ENCODE data around the gene KIF26A.

Gene KIF26A

GRCh38 chr14:104100171-104101085 lies 38.0 kb upstream of the KIF26A start:
- DNase-seq (ENCODE audit: extremely low spot score, insufficient read length, low read depth): no peak
- FAIRE-seq: no peak

DNA sequence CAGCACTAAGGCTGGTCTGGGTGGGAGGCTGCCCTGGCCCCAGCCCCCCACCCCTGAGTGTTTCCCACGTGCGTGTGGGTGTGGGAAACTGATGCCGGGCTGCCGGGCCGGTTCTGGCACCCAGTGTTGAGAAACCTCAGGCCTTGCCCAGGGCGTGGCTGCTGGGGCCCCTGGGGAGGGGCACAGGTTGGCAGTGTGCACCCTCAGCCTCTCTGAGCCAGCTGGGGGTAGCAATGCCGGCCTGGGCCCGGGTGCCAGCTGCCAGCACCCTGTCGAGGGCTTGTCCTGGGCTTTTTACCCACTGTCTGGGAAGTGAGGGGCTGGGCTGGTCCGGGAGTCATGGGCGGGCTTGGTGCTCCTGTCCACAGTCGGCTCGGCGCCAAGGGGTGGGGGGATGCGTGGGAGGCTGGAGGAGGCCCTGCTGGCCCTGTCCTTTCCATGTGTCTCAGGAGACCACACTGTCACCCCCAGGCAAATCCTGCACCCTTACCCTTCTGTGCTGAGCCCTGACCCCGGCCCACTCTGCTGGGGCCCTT lies 37.2 kb upstream of the KIF26A start:
- DNase-seq (ENCODE audit: extremely low spot score, insufficient read length, low read depth) (no peak), FAIRE-seq (no peak)

DNA sequence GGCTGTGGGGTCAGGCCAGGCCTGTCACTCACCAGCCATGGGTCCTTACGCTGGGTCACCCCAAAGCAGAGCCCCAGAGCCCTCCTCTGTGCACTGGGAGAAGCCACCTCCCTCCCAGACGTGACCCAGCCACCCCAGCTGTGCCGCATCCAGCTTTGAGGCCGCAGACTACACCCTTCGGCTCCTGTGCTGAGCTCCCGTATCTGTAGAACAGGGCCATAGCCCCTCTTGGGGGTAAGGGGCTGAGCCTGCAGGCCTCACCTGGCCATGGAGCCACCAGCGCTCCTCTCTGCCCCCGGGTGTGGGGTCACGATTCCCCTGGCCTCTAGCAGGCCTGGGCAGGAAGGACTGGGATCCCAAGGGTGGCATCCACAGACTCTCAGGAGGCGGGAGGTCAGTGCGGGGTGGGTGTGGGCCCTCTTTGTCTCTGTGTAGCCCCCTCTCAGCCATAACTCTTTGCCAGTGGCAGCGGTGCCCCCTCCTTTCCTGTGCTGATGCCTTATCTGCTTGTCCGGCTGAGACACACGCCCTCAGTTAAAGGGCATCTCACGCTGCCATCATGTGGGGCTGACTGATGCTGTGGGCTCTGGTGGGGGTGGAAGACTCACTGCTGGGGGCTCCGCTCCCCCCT lies 36.6 kb upstream of the KIF26A start:
- DNase-seq (ENCODE audit: extremely low spot score, insufficient read length, low read depth) (no peak), FAIRE-seq (no peak)

GRCh38 chr14:104102282-104102914 lies 36.0 kb upstream of the KIF26A start:
- FAIRE-seq (no peak), DNase-seq (ENCODE audit: extremely low spot score, insufficient read length, low read depth) (no peak)

DNA sequence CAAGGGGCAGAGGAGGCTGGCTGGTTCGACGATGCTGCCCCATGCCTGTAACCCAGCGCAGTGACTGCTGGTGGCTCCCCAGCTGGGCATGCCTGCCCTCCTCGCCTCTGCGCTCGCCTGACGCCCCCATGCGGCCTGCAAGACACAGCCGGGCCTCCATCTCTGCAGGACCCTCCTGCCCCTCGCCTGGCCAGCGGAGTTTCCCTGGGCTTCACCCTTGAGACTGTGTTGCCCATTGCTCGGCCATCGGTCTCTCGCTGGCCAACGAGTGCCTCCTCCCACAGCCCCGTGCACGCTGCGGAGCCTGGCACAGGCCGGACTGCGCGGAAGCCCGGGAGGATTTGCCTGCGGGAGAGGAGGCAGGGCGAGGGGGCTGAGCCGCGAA lies 35.3 kb upstream of the KIF26A start:
- DNase-seq (ENCODE audit: extremely low spot score, insufficient read length, low read depth): no peak
- no peak for FAIRE-seq

DNA sequence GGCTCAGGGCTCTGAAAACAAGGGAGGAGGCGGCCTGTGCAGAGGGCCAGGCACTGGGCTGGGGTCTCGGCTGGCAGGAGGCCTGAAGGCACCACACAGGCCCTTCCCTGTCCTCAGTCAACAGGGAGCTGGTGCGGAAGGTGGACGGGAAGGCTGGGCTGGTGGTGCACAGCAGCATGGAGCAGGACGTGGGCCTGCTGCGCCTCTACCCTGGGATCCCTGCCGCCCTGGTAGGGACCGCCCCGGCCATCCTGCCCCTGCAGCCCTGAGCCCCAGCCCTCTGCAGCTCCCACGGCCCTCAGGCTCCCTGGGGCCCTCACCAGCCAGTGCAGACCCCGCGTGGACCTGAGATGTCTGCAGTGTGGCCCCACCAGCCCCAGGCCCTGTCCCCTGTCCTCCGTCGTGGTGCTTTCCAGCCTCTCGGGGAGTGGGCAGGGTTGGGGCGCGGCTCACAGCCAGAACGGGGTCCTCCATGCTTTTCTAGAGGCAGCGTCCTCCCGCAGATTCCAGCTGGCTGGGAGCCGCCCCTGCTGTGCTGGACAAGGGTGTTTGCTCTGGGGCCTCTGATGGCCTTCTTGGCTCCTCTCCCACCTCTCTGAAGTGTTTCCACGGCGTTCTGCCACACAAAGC lies 34.8 kb upstream of the KIF26A start:
- FAIRE-seq (no peak), DNase-seq (ENCODE audit: extremely low spot score, insufficient read length, low read depth) (no peak)

GRCh38 chr14:104104076-104104901 lies 34.1 kb upstream of the KIF26A start:
- no peak for FAIRE-seq
- no peak for DNase-seq (ENCODE audit: extremely low spot score, insufficient read length, low read depth)

GRCh38 chr14:104105071-104105821 lies 33.1 kb upstream of the KIF26A start:
- DNase-seq (ENCODE audit: extremely low spot score, insufficient read length, low read depth) (no peak), FAIRE-seq (no peak)

DNA sequence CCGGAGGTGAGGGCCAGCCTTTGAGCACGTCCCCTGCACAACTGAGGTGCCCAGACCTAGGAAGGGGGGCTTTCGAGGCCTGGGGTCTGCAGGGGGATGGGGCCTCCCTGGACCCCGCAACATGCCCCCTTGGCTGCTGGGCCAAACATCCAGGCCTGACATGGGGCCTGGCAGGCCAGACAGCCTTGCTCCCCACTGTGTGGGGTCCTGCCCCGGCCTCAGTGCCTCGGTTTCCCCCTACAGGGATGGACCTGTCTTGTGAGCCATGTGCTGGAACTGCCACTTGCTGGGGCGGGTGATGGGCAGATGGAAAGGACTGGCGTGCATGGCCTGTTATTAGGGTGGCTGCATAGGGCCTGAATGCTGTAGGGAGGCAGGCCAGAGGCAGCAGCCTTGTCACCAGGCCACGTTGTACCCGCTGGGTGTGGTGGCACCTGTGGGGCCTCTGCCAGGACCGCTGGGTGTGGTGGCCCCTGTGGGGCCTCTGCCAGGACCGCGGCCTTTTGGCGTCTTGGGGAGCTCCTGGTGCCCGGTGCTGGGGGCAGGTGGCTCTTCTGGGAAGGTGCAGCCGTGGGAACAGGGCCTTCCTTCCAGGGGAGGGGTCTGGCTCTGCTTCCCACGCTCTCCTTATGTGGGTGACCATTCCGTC lies 32.4 kb upstream of the KIF26A start:
- DNase-seq (ENCODE audit: extremely low spot score, insufficient read length, low read depth) (no peak), FAIRE-seq (no peak)

DNA sequence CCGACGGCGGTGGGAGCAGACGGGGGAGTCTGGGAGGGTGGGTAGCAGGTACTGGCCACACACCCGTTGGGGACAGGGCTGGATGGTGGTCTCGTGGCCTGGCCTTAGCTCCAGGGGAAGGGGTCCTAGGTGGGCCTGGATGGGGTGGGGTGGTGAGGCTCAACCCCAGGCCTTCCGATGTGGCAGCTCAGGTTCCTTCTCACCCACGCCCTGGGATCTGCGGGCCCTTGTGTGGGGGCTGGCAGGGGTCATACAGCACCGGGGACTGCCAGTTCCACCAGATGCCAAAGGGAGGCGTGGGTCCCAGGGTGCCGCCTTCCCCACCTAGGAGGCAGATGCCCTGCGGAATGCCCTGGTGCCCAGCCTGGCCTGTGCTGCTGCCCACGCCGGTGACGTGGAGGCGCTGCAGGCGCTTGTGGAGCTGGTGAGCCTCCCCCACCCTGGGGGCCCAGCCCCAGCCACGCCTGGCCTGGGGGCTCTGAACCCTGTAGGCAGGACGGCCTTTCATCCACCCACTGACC lies 31.9 kb upstream of the KIF26A start:
- no peak for FAIRE-seq
- DNase-seq (ENCODE audit: extremely low spot score, insufficient read length, low read depth): no peak

GRCh38 chr14:104107101-104107581 lies 31.2 kb upstream of the KIF26A start:
- no peak for FAIRE-seq
- DNase-seq (ENCODE audit: extremely low spot score, insufficient read length, low read depth): no peak

DNA sequence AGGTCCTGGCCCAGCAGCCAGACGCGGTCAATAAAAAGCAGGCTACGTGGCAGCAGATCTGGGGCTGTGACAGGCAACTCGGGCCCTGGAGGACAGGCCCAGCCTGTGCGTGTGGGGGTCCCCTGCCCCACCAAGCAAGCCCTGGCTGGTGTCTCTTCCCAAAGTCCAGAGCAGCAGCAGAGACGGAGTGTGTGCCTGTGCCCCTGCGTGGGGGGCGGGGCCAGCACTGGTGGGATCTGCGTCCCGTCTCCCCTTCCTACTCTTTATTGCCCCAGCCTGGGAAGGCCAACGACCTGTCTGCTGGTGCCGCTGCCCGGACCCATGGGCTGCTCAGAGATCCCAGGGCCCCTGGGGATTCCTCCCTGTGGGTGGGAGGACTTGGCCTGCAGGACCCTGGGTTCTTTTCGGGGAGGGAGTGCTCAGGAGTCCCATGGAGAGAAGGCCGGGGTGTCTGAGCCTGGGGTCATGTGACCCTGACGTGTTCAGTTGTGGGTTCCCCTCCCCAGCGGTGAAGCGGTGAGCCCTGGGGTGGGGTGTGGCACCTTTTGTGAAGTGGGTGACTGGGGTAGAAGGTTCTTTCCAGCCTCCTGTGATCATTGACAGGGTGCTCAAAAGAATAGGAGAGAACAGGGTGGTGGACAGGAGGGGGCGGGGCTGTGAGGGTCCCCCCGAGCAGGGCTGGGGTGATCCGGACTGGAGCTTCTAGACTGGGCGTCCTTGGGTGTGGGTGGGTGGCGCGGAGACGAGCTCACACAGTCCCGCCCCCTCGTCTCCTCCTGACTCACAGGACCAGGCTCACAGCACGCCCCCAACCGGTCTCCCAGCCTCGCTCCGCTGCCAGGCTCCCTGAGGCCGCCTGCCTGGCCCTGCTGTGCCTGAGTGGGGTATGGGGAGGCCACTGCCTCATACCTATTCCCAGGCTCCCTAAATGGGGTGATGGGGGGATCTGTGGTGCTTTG lies 30.5 kb upstream of the KIF26A start:
- FAIRE-seq: no peak
- no peak for DNase-seq (ENCODE audit: extremely low spot score, insufficient read length, low read depth)

GRCh38 chr14:104108570-104109541 lies 29.5 kb upstream of the KIF26A start:
- DNase-seq (ENCODE audit: extremely low spot score, insufficient read length, low read depth): no peak
- no peak for FAIRE-seq

DNA sequence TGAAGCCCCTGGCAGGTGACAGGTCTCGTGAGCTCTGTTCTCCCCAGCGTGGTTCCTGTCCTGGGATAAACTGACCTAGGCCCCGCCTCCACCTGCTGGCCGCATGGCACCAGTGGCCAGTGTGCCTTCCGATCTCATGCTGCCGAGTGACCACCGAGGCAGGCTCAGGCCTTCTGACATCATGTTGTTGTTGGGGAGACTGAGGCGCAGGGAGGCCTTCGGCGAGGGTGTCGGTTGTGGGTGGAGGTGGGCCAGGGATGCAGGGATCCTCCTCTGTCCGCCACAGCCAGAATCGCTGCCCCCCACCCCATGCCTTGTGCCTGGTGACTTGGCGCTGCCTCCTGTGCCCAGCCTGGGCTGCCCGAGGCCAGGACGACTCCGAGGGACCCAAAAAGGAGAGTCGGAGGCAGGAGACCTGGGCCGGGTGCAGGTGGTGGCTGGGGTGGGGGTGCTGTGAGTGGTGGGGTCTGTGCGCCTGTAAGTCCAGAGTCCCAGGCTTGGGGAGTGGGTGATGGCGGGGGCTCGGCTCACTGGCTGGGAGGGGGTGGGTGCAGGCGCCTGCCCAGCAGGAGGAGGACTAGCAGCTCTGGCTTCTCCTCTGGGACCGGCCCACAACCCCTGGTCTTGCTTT lies 28.5 kb upstream of the KIF26A start:
- DNase-seq (ENCODE audit: extremely low spot score, insufficient read length, low read depth) (no peak), FAIRE-seq (no peak)

GRCh38 chr14:104110491-104111209 lies 27.7 kb upstream of the KIF26A start:
- no peak for FAIRE-seq
- no peak for DNase-seq (ENCODE audit: extremely low spot score, insufficient read length, low read depth)
